Vagina (tissue), 2 donors: ENCODE measurements around the gene FAM180A.

ENCODE experiments used
- CTCF ChIP-seq, 3 experiments: fragments of 450-650 bp in 2 of 3; fragments of 200-600 bp in 1 of 3; sonication (generic) in 1 of 3; IDR thresholded peaks; one replicate each; pipeline ENCODE4 v1.5.1; 2017 to 2019; ENCODE audit warnings: antibody characterized with exemption in 3 of 3, mild to moderate bottlenecking in 2 of 3, moderate library complexity in 2 of 3
- POLR2A ChIP-seq, 2 donors: fragments of 450-650 bp; IDR thresholded peaks; one replicate each; pipeline ENCODE4 v1.6.1; 2017; ENCODE audit warnings: antibody characterized with exemption in 2 of 2, mild to moderate bottlenecking in 2 of 2, moderate library complexity in 2 of 2
- POLR2AphosphoS5 ChIP-seq, 2 donors: sonication (generic); formaldehyde crosslinking; IDR thresholded peaks; one replicate each; pipeline ENCODE4 v1.9.0; 2017; ENCODE audit warnings: antibody characterized with exemption in 2 of 2, mild to moderate bottlenecking in 2 of 2, low read depth in 1 of 2; ENCODE audit not compliant: insufficient read depth in 1 of 2

- TF ChIP-seq CTCF (IDR thresholded peaks at IDR 0.05) (no peak), POLR2A (IDR thresholded peaks at IDR 0.05) (no peak), POLR2AphosphoS5 (IDR thresholded peaks at IDR 0.05; ENCODE audit: insufficient read depth in 1 of 2, low read depth in 1 of 2) (no peak)
Measured at GRCh38 chr7:135740889-135741288, 7.7 kb downstream of the FAM180A start.
